ENCODE data around the gene EFCAB14. TPM values are rescaled to one million over a fixed set of nuclear protein-coding genes. Genes with fewer than 3 reads are reported as not detected.

The EFCAB14 gene
- total RNA-seq, 1 experiment from 2014 or later = 52.5 TPM

- TF ChIP-seq SP1 (IDR thresholded peaks at IDR 0.05; ENCODE audit: low read depth) = peak; percentile 99
- no peak for TF ChIP-seq EZH2 (IDR thresholded peaks at IDR 0.05)
- TF ChIP-seq YY1 (IDR thresholded peaks at IDR 0.05; ENCODE audit: extremely low read depth, insufficient replicate concordance, low read depth, low read length) = peak; percentile 39
- TF ChIP-seq ELF1 (IDR thresholded peaks at IDR 0.05; ENCODE audit: borderline replicate concordance, low read depth) = peak; percentile 91
- no peak for TF ChIP-seq RAD21 (IDR thresholded peaks at IDR 0.05; ENCODE audit: low read depth)
Measured at GRCh38 chr1:46718727-46719622, at the start of gene EFCAB14 (continued).

- POLR2A ChIA-PET = no interaction called here
- Histone ChIP-seq H3K9ac (ENCODE audit: low read length) (no peak overlapping the region), H3K4me1 (ENCODE audit: control insufficient read depth in 1 of 2, insufficient read depth in 2 of 2, low read length in 2 of 2) (no peaks in the 10 kb centered on the region), H3K79me2 (ENCODE audit: insufficient read depth, low read length) (no peaks in the 10 kb centered on the region), H3K9me2 (ENCODE audit: insufficient read depth) (0 out of 2 replicates have a peak, but pooled peaks cover 3% of the 10 kb centered on the region), H4K20me1 (ENCODE audit: insufficient read depth) (no peaks in the 10 kb centered on the region), H3K36me3 (ENCODE audit: control insufficient read depth in 1 of 2, insufficient read depth in 2 of 2, low read length in 2 of 2) (no peaks in the 10 kb centered on the region), H2AFZ (ENCODE audit: low read depth, low read length, poor library complexity, severe bottlenecking) (no peak overlapping the region), H3K9me3 (ENCODE audit: control insufficient read depth in 1 of 2, insufficient read depth in 1 of 2, low read depth in 1 of 2, low read length in 2 of 2) (peaks cover 9 to 11% of the 10 kb centered on the region in 2 experiments; a peak in 2 of 4 replicates), H3K27me3 (ENCODE audit: insufficient read depth, low read length) (peaks cover 12% of the 10 kb centered on the region), H3K27ac (ENCODE audit: low read depth, low read length) (no peak overlapping the region), H3K4me3 (replicated peaks in 1 of 2; ENCODE audit: low read depth in 1 of 2, low read length in 2 of 2) (no peak overlapping the region), H3K4me2 (ENCODE audit: low read length) (no peak overlapping the region)
- no peak for DNase-seq (ENCODE audit: low read depth, low spot score)
- intact Hi-C loops (cut with micrococcal nuclease) = no loop called here
- BruUV-seq (replicated peaks) = no TSS peak
- no peak for ATAC-seq
- RAD21 ChIA-PET (ENCODE audit: low non-redundant PET in 1 of 2, low total read pairs in 2 of 2, uncharacterized antibody in 2 of 2, unreplicated experiment in 2 of 2) = no interaction called here
- CTCF ChIA-PET = no interaction called here
- no peak for TF ChIP-seq YY1 (IDR thresholded peaks at IDR 0.05; ENCODE audit: extremely low read depth, insufficient replicate concordance, low read depth, low read length)
- no peak for TF ChIP-seq CBX3 (IDR thresholded peaks at IDR 0.05; ENCODE audit: low read depth)
- TF ChIP-seq POLR2A (IDR thresholded peaks at IDR 0.05; ENCODE audit: borderline replicate concordance, extremely low read depth, insufficient read depth, insufficient read length) = no peak
- TF ChIP-seq MAX (IDR thresholded peaks at IDR 0.05) = no peak
- TF ChIP-seq JUND (IDR thresholded peaks at IDR 0.05) = no peak
- TF ChIP-seq RAD21 (IDR thresholded peaks at IDR 0.05; ENCODE audit: low read depth) = no peak
- TF ChIP-seq SIN3A (IDR thresholded peaks at IDR 0.05; ENCODE audit: low read depth) = no peak
- no peak for TF ChIP-seq ATF3 (IDR thresholded peaks at IDR 0.05)
- TF ChIP-seq ZFX (IDR thresholded peaks at IDR 0.05) = no peak
- TF ChIP-seq TCF7L2 (IDR thresholded peaks at IDR 0.05; ENCODE audit: borderline replicate concordance, extremely low read depth, insufficient read depth, insufficient read length) = no peak
- TF ChIP-seq ZNF274 (IDR thresholded peaks at IDR 0.05; ENCODE audit: low read depth, low read length) = no peak
- TF ChIP-seq EZH2 (IDR thresholded peaks at IDR 0.05) = no peak
- TF ChIP-seq REST (IDR thresholded peaks at IDR 0.05; ENCODE audit: low read depth) = no peak
- TF ChIP-seq FOSL1 (IDR thresholded peaks at IDR 0.05; ENCODE audit: low read depth) = no peak
- TF ChIP-seq SP1 (IDR thresholded peaks at IDR 0.05; ENCODE audit: low read depth) = no peak
- TF ChIP-seq POLR2AphosphoS5 (IDR thresholded peaks at IDR 0.05; ENCODE audit: low read depth, low read length) = no peak
- no peak for TF ChIP-seq EGR1 (IDR thresholded peaks at IDR 0.05; ENCODE audit: low read depth)
- TF ChIP-seq CTCF (IDR thresholded peaks at IDR 0.05 in 2 of 3, conservative IDR thresholded peaks at IDR 0.05 in 1 of 3; ENCODE audit: borderline replicate concordance in 1 of 3, insufficient read depth in 1 of 3, low read depth in 2 of 3, low read length in 2 of 3) = no peak
Measured at GRCh38 chr1:46768445-46768844, 49.5 kb upstream of the EFCAB14 start.
